ENCODE data around the gene SPATA45. TPM values are rescaled to one million over a fixed set of nuclear protein-coding genes. Genes with fewer than 3 reads are reported as not detected.

SPATA45 gene
- total RNA-seq, 2 experiments from 2014 or later = not detected

DNA sequence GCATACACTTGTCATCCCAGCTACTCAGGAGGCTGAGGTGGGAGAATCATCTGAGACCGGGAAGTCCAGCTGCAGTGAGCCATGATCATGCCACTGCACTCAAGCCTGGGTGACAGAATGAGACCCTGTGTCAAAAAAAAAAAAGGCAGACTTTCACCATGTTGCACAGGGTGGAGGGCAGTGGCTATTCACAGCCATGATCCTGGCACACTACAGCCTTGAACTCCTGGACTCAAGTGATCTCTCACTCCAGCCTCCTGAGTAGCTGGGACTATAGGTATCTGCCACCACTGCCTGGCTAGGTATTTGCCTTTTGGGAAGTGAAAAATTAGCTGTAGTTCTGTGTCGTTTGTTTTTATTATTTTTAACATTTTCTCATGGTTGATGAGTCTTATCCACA, 19.1 kb downstream of the SPATA45 start:
- DNase-seq (no peak), ATAC-seq (no peak)
- intact Hi-C loops (cut with DNase I, micrococcal nuclease) = no loop called here
- H3K36me3 Mint-ChIP-seq (ENCODE audit: low read depth) = peaks cover 4% of the 10 kb centered on the region
- ChIA-PET POLR2A (no interaction called here), CTCF (interaction anchor here (1.0 to 1.8 kb wide), 2 partner anchors 167 to 240 kb away, joined by 4 to 5 read pairs; no protein-coding TSS in a partner anchor)
- H3K9me3 Mint-ChIP-seq (ENCODE audit: low read depth) = peaks cover 18% of the 10 kb centered on the region
- no peak overlapping the region for H3K4me3 Mint-ChIP-seq
- no peak overlapping the region for H3K27ac Mint-ChIP-seq
- H3K4me1 Mint-ChIP-seq = no peaks in the 10 kb centered on the region
- H3K27me3 Mint-ChIP-seq = no peaks in the 10 kb centered on the region

DNA sequence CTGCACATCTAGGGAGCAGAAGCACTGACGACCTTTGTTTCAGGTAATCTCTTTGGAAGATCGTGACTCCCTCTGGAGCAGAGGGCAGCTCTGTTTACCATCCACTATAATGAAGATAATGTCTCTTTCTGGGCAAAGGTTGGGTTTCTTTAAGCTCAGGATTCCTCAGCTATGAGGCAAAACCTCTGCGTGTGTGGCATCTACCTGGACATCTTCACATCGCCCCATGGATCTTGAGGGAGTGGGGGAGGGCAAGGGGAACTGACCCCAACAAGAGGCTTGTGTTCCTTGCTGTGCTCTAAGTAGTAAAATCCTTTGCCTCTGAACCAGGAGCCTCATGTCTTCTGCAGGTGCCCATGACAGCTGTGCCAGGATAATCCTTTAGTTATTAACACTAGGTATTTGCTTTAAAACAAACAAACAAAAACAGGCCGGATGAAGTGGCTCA, 19.6 kb downstream of the SPATA45 start:
- intact Hi-C loops (cut with DNase I, micrococcal nuclease) = no loop called here
- ATAC-seq = no peak
- Mint-ChIP-seq H3K27ac (no peak overlapping the region), H3K4me3 (no peak overlapping the region), H3K36me3 (ENCODE audit: low read depth) (peaks cover 4% of the 10 kb centered on the region), H3K27me3 (no peaks in the 10 kb centered on the region), H3K9me3 (ENCODE audit: low read depth) (peaks cover 18% of the 10 kb centered on the region), H3K4me1 (no peaks in the 10 kb centered on the region)
- POLR2A ChIA-PET = interaction anchor here (0.6 kb wide), 1 partner anchor 11 kb away, joined by 3 read pairs; no protein-coding TSS in a partner anchor
- CTCF ChIA-PET = interaction anchor here (1.0 to 1.8 kb wide), 2 partner anchors 167 to 239 kb away, joined by 4 to 5 read pairs; no protein-coding TSS in a partner anchor
- DNase-seq = no peak

- intact Hi-C loops (cut with DNase I, micrococcal nuclease) = no loop called here
- ChIA-PET CTCF (interaction anchor here (1.0 to 1.8 kb wide), 2 partner anchors 168 to 375 kb away, joined by 3 to 5 read pairs; no protein-coding TSS in a partner anchor), POLR2A (interaction anchor here (0.6 kb wide), 1 partner anchor 10 kb away, joined by 3 read pairs; no protein-coding TSS in a partner anchor)
- no peak for DNase-seq
- Mint-ChIP-seq H3K36me3 (ENCODE audit: low read depth) (peaks cover 4% of the 10 kb centered on the region), H3K27me3 (no peaks in the 10 kb centered on the region), H3K4me3 (no peak overlapping the region), H3K9me3 (ENCODE audit: low read depth) (peaks cover 18% of the 10 kb centered on the region), H3K27ac (no peak overlapping the region), H3K4me1 (no peaks in the 10 kb centered on the region)
- ATAC-seq = no peak
Measured at GRCh38 chr1:212827171-212827776, 20.2 kb downstream of the SPATA45 start.

DNA sequence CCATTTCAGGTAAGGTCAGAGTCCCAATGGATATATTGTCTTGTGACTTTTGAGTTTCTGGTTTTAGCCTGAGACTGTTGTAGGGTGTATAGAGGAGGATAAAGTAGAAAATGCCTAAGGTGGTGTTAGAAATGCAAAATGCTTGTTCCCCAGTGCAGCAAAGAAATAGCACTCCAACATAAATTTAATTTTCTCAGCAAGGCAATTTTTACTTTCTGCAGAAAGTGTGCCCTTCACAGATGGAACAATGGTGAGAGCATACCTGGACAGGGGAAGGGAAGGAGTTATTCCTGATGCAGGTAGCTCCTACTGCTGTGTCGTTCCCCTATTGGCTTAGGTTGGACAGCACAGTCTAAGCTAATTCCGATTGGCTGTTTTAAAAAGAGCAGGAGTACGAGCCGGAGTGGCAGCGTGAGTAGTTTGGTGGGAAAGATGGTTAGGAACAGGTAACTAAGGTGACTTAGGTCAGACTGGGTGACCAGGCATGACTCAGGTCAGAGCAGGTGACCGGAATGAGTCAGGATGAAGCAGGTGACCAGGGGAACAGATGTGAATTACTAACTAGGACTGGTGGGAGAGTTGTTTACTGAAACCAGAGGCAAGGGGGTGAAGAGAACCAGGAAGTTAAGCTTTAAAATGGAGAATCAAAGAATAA, 21.5 kb downstream of the SPATA45 start:
- intact Hi-C loops (cut with DNase I, micrococcal nuclease) = no loop called here
- peaks cover 18% of the 10 kb centered on the region for H3K9me3 Mint-ChIP-seq (ENCODE audit: low read depth)
- no peaks in the 10 kb centered on the region for H3K4me1 Mint-ChIP-seq
- H3K4me3 Mint-ChIP-seq = no peak overlapping the region
- DNase-seq = no peak
- H3K27ac Mint-ChIP-seq = no peak overlapping the region
- no peaks in the 10 kb centered on the region for H3K27me3 Mint-ChIP-seq
- H3K36me3 Mint-ChIP-seq (ENCODE audit: low read depth) = peaks cover 4% of the 10 kb centered on the region
- no peak for ATAC-seq
- CTCF ChIA-PET = interaction anchor here (0.6 kb wide), 1 partner anchor 370 kb away, joined by 3 read pairs; no protein-coding TSS in a partner anchor
- POLR2A ChIA-PET = no interaction called here

DNA sequence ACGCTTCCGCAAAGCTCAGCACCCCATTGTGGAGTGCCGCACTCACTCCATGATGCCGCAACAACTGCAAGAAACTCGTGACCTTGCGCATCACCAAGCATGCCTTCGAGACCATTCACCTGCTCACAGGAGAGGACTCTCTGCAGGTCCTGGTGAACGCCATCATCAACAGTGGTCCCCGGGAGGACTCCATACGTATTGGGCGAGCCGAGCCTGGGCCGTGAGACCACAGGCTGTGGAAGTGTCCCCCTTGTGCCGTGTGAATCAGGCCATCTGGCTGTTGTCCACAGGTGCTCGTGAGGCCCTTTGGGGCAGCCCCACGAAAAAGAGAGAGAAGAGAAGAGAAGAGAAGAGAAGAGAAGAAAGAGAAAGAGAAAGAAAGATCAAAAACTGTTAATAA, 23.2 kb downstream of the SPATA45 start:
- DNase-seq = no peak
- Mint-ChIP-seq H3K4me1 (peaks cover 4% of the 10 kb centered on the region), H3K9me3 (ENCODE audit: low read depth) (peaks cover 18% of the 10 kb centered on the region), H3K27me3 (no peaks in the 10 kb centered on the region), H3K27ac (no peak overlapping the region), H3K4me3 (no peak overlapping the region), H3K36me3 (ENCODE audit: low read depth) (peaks cover 4% of the 10 kb centered on the region)
- POLR2A ChIA-PET = interaction anchor here (0.5 kb wide), 1 partner anchor 11 kb away, joined by 3 read pairs; no protein-coding TSS in a partner anchor
- intact Hi-C loops (cut with DNase I, micrococcal nuclease) = no loop called here
- no peak for ATAC-seq
- CTCF ChIA-PET = interaction anchor here (1.0 kb wide), 1 partner anchor 15 kb away, joined by 3 read pairs; no protein-coding TSS in a partner anchor

GRCh38 chr1:212822956-212823355, 24.5 kb downstream of the SPATA45 start:
- ChIA-PET CTCF (interaction anchor here (0.5 kb wide), 1 partner anchor 20 kb away, joined by 3 read pairs; no protein-coding TSS in a partner anchor), POLR2A (no interaction called here)
- H3K4me1 Mint-ChIP-seq = peaks cover 4% of the 10 kb centered on the region
- ATAC-seq = no peak
- H3K36me3 Mint-ChIP-seq (ENCODE audit: low read depth) = peaks cover 4% of the 10 kb centered on the region
- no peak overlapping the region for H3K27ac Mint-ChIP-seq
- no peak overlapping the region for H3K4me3 Mint-ChIP-seq
- intact Hi-C loops (cut with DNase I, micrococcal nuclease) = no loop called here
- DNase-seq = no peak
- H3K27me3 Mint-ChIP-seq = no peaks in the 10 kb centered on the region
- peaks cover 18% of the 10 kb centered on the region for H3K9me3 Mint-ChIP-seq (ENCODE audit: low read depth)

GRCh38 chr1:212820969-212821368, 26.5 kb downstream of the SPATA45 start:
- POLR2A ChIA-PET = no interaction called here
- no peak for ATAC-seq

DNA sequence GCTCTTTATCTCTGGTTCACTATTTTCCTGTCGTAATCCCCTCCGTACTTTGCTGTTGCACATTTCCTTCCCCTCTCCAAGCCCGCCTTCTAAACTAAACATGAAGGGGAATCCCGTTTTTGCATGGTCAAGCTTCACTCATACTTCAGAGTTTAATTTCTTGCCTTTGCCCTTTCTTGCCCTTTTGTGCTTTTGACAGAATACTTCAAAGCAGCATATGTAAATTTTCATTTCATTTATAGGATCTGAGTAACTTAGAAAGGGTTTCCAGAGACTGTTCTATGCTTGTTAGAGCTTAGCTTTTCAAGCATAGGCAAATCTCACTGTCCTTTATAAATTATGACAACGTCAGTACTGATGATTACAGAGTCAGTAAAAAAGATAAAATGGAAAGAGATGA, 27.7 kb downstream of the SPATA45 start:
- Mint-ChIP-seq H3K27ac (no peak overlapping the region), H3K4me3 (no peak overlapping the region), H3K27me3 (no peaks in the 10 kb centered on the region), H3K36me3 (ENCODE audit: low read depth) (no peaks in the 10 kb centered on the region), H3K9me3 (ENCODE audit: low read depth) (peaks cover 3% of the 10 kb centered on the region), H3K4me1 (peaks cover 4% of the 10 kb centered on the region)
- intact Hi-C loops (cut with DNase I, micrococcal nuclease) = no loop called here
- POLR2A ChIA-PET = no interaction called here
- ATAC-seq (no peak), DNase-seq (no peak)
- CTCF ChIA-PET = interaction anchor here (0.8 to 1.1 kb wide), 2 partner anchors 38 to 363 kb away, joined by 3 read pairs; no protein-coding TSS in a partner anchor

More at GRCh38 chr1:212820969-212821368, 26.5 kb downstream of the SPATA45 start:
- peaks cover 4% of the 10 kb centered on the region for H3K4me1 Mint-ChIP-seq
- peaks cover under 1% of the 10 kb centered on the region for H3K36me3 Mint-ChIP-seq (ENCODE audit: low read depth)
- no peak overlapping the region for H3K27ac Mint-ChIP-seq
- CTCF ChIA-PET = interaction anchor here (0.6 to 1.3 kb wide), 2 partner anchors 8 to 365 kb away, joined by 3 read pairs; no protein-coding TSS in a partner anchor
- no peak overlapping the region for H3K4me3 Mint-ChIP-seq
- peaks cover 10% of the 10 kb centered on the region for H3K9me3 Mint-ChIP-seq (ENCODE audit: low read depth)
- DNase-seq = no peak
- intact Hi-C loops (cut with DNase I, micrococcal nuclease) = no loop called here
- no peaks in the 10 kb centered on the region for H3K27me3 Mint-ChIP-seq

DNA sequence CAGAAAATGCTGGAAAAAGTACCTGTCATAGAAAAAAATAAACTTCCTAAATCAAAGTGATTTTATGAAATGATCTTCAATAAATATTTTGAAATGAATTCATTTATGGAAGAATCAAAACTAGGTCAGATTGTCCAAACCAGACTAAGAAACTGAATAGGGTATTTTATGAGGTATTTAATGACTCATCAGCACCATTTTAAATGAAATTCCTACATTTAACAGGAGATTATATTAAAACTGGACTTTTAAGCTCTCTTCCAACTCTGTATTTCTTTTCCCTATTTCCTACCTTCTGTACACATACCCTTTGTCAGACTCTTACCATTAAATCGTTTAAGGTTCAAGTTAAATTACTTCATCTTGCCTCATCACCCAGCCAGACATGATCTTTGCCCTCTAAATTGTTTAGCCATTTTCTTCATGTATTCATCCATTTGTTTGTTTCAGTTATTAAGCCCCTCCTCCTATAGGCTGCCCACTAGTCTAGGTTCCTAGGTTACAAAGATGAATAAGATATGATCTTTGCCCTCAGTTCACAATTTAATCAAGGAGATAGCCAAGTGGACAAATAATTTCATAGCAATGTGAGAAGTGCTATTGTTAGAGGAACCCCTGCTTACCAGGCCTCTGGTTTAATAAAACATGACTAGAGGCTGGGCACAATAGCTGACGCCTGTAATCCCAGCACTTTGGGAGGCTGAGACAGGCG, 30.7 kb downstream of the SPATA45 start:
- ATAC-seq (no peak), DNase-seq (no peak)
- H3K4me3 Mint-ChIP-seq = no peak overlapping the region
- H3K9me3 Mint-ChIP-seq (ENCODE audit: low read depth) = no peaks in the 10 kb centered on the region
- H3K36me3 Mint-ChIP-seq (ENCODE audit: low read depth) = no peaks in the 10 kb centered on the region
- H3K27ac Mint-ChIP-seq = no peak overlapping the region
- H3K4me1 Mint-ChIP-seq = peaks cover 4% of the 10 kb centered on the region
- CTCF ChIA-PET = interaction anchor here (1.2 kb wide), 1 partner anchor 178 kb away, joined by 3 read pairs; no protein-coding TSS in a partner anchor
- H3K27me3 Mint-ChIP-seq = no peaks in the 10 kb centered on the region
- intact Hi-C loops (cut with DNase I, micrococcal nuclease) = no loop called here
- POLR2A ChIA-PET = interaction anchor here (0.6 kb wide), 1 partner anchor 11 kb away, joined by 3 read pairs; no protein-coding TSS in a partner anchor

- Mint-ChIP-seq H3K27ac (no peak overlapping the region), H3K4me1 (peaks cover 3% of the 10 kb centered on the region), H3K4me3 (no peak overlapping the region), H3K27me3 (no peaks in the 10 kb centered on the region), H3K9me3 (ENCODE audit: low read depth) (no peaks in the 10 kb centered on the region), H3K36me3 (ENCODE audit: low read depth) (no peaks in the 10 kb centered on the region)
- intact Hi-C loops (cut with DNase I, micrococcal nuclease) = loop anchor here (1.0 to 5.0 kb wide), 3 partner anchors 68 to 181 kb away; no protein-coding TSS in a partner anchor
- peak; percentile 10 for DNase-seq
- POLR2A ChIA-PET = no interaction called here
- no peak for ATAC-seq
- CTCF ChIA-PET = interaction anchor here (0.7 to 2.2 kb wide), 9 partner anchors 9 to 180 kb away, joined by 3 to 17 read pairs (median 4); no protein-coding TSS in a partner anchor
Measured at GRCh38 chr1:212814537-212815334, 32.7 kb downstream of the SPATA45 start.

All from activated CD4-positive, alpha-beta T cell treated with anti-CD3 and anti-CD28 coated beads for 36 hours (primary cell).